ENCODE data around the gene SDHA. TPM values are rescaled to one million over a fixed set of nuclear protein-coding genes. Genes with fewer than 3 reads are reported as not detected.
A peak's percentile ranks its signal among the peaks of the same experiment; 100 is the strongest.

The SDHA gene
- total RNA-seq, 2 donors from 2014 or later = 121 to 130 TPM

DNA sequence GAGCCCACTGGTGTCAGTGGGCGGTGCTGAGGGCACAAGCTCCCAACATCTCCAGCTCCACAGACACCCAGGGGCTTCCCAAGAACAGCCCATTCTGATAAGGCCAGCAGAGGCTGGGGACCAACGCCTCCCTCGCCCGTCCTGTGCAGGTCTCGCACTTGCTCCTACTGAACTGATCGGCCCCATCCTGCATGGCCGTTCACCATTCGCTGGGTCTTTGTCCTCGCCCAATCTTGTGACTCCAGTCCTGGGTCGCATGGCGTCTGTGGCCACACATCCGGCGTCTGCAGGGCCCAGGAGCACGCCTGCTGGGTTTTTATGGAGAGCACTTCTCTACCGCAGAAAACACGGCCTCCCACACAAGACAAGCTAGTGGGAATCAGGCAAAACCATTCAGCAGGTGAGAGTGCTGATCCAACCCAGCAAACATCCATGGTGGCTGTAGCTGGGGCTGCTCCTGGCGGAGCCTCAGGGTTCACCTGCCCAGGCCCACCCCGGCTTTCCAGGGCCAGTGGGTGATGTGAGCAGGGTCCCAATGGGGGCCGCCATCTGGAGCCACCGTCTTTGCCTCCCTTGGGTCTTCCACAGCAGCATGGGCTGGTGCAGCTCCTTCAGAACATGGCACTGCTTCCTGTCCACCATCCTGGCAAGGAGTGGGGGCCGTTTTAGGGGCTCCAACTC lies 19.5 kb upstream of the SDHA start:
- Mint-ChIP-seq H3K4me1 (ENCODE audit: low read depth in 2 of 2) (no peaks in the 10 kb centered on the region), H3K4me3 (no peak overlapping the region), H3K36me3 (no peaks in the 10 kb centered on the region), H3K27ac (no peak overlapping the region), H3K9me3 (no peaks in the 10 kb centered on the region), H3K27me3 (no peaks in the 10 kb centered on the region)
- DNase-seq (ENCODE audit: low spot score) = no peak
- no peak for ATAC-seq

DNA sequence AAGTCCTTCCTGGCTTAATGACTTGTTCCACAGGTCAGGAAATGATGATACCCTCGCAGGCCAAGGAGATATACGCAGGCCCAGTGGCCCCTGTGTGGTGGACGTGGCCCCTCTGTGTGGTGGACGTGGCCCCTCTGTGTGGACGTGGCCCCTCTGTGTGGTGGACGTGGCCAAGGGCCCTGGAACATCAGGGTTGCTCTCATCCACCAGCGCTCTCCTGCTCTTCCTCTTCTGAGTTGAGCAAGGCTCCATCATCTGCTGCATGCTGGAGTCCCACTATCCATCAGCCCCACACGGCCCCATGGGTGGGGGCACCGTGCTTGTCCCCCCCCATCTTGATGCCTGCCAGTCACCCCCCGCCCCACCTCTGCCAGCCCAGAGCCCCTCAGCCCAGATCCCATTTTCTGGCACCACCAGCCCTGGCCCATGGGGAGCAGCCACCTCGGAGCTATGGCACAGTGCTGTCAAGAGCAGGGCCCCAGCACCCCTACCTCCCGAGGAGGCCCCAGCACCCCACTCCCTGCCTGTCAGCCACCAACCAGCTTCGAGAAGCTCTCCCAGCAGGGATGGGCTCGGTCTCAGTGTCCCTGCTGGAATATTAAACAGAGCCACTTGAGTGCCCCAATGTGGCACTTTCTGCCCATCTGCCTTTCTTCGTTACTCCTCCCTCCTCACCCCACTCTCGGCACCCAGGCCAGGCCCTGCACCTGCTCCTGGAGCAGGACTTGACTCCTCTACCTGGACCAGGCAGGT lies 18.7 kb upstream of the SDHA start:
- Mint-ChIP-seq H3K4me3 (no peak overlapping the region), H3K36me3 (no peaks in the 10 kb centered on the region), H3K27ac (no peak overlapping the region), H3K4me1 (ENCODE audit: low read depth in 2 of 2) (peaks cover 0 to under 1% of the 10 kb centered on the region in 2 donors), H3K27me3 (no peaks in the 10 kb centered on the region), H3K9me3 (no peaks in the 10 kb centered on the region)
- ATAC-seq (no peak), DNase-seq (ENCODE audit: low spot score) (no peak)

DNA sequence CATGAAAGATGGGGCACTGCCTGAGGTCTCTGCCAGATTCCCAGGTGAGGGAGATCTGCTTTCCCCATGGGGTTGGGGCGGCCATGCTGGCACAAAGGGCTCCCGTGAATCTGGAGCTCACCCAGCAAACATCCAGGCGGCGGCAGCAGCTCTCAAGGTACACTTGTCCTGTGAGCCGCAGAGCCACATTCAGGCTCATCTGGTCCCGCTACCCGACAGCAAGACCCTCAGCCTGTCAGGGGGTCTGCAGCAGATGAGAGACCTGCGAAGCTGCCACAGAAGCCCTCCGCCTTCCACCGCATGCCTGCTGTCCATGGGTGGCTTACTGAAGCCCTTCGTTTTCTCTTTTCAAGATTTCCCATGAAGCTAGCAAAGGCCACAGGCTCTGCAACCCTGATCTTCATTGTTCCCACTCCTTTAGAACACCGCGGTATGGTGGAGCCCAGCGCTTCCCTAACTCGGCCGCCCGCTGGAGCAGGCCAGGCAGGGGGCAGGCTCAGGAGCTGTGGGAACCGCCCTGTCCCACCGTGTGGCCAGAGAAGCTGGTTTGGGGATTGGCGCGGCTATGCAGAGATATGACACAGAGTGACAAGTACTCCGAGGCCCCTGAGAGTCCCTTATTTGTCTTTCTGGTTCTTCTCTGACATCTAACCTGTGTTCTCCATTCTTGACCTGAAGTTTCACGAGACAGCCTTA lies 18.0 kb upstream of the SDHA start:
- no peak for ATAC-seq
- no peaks in the 10 kb centered on the region for H3K27me3 Mint-ChIP-seq

DNA sequence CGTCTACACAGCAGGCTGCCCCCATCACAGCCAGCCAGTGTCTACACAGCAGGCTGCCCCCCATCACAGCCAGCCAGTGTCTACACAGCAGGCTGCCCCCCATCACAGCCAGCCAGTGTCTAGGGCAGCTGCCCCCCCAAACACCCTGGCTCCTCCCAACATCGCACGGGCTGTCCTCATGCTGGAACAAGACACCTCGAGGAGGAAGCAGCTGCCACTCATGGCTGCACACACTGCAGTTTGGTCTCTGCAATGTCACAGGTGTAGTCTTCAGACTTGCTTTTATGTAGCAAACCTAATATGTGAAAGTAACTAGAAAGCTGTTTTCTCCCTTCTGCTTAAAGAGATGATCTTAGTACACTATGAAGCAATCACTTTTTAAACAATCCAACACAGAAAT lies 17.1 kb upstream of the SDHA start:
- Mint-ChIP-seq H3K4me3 (no peak overlapping the region), H3K27me3 (no peaks in the 10 kb centered on the region), H3K36me3 (peaks cover 6% of the 10 kb centered on the region), H3K9me3 (no peaks in the 10 kb centered on the region), H3K4me1 (ENCODE audit: low read depth in 2 of 2) (peaks cover 0 to 6% of the 10 kb centered on the region in 2 donors), H3K27ac (no peak overlapping the region)
- DNase-seq (ENCODE audit: low spot score) (no peak), ATAC-seq (no peak)

More for the DNA sequence above, 18.0 kb upstream of the SDHA start:
- no peaks in the 10 kb centered on the region for H3K9me3 Mint-ChIP-seq
- DNase-seq (ENCODE audit: low spot score) = no peak
- no peaks in the 10 kb centered on the region for H3K36me3 Mint-ChIP-seq
- H3K27ac Mint-ChIP-seq = no peak overlapping the region
- peaks cover 0 to 2% of the 10 kb centered on the region in 2 donors for H3K4me1 Mint-ChIP-seq (ENCODE audit: low read depth in 2 of 2)
- no peak overlapping the region for H3K4me3 Mint-ChIP-seq

DNA sequence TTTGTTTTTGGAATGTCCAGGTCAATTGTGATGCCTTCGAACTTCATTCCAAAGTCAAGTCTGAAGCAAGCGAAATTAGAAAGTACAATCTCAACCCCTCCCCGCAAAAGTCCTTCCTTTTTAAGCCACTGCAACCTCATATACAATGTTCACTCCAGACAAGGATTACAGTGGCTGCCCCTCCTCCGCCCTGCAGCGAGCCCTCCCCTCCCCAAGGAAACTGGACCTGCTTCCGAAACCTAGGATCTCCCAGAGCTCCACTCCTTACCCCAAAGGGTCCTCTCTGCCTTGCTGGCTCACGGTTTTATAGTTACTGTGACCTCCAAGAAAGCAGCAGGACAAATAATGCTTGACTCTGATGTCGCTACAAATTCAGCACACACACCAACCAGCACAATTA lies 16.4 kb upstream of the SDHA start:
- Mint-ChIP-seq H3K9me3 (no peaks in the 10 kb centered on the region), H3K27ac (no peak overlapping the region), H3K4me3 (no peak overlapping the region), H3K36me3 (peaks cover 7% of the 10 kb centered on the region), H3K4me1 (ENCODE audit: low read depth in 2 of 2) (peaks cover 0 to 6% of the 10 kb centered on the region in 2 donors), H3K27me3 (no peaks in the 10 kb centered on the region)
- ATAC-seq = no peak
- no peak for DNase-seq (ENCODE audit: low spot score)

DNA sequence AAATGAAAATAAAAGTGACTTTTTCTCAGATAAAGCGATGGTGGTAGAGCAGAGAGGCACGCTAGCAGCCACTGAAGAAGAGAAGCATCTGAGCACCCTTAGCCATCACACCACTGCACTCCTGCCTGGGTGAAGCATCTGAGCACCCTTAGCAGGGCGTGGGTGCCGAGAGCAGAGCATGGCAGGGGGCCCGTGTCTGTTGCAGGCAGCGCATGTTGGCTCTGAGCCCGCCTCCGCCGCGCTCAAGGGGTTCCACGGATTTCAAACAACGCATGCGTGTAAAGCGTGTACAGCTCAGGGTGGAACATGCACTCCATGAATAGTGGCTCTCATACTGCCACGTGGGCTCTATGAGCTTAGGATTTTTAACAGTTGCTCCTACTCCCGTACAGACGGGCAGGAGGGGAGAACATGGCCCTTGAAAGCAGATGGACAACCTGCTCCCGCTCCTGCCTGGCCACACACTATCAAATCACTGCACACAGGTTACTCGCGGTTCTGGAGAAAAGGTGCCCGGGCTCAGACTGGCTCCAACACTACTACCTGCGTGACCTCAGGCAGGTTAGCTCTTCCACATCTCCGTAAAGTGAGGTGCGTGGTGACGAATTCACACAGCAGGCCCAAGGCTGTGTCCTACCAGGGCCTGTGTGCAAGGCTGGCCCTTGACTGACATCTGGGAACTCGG lies 14.7 kb upstream of the SDHA start:
- Mint-ChIP-seq H3K27ac (no peak overlapping the region), H3K36me3 (peaks cover 11% of the 10 kb centered on the region), H3K9me3 (no peaks in the 10 kb centered on the region), H3K4me3 (no peak overlapping the region), H3K27me3 (no peaks in the 10 kb centered on the region), H3K4me1 (ENCODE audit: low read depth in 2 of 2) (peaks cover 4 to 9% of the 10 kb centered on the region in 2 donors)
- peak in 1 of 2 donors; percentile 36 for ATAC-seq
- no peak for DNase-seq (ENCODE audit: low spot score)

DNA sequence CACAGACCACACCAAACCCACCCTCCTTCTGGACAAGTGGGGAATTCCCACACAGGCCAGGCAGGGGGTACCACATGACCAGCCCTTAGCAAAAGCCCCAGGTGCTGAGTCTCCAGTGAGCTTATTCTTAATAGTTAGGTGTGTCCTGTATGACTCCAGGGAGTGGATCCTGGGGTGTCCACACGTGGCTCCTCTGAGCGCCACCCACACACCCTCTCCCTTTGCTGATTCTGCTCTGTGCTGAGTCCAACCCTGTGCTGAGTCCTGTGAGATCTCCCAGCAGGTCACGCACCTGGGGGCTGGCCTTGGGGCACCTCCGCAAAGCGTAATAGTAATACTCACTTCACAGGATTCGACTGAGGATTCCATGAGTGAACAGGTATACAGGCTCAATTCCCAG lies 14.1 kb upstream of the SDHA start:
- Mint-ChIP-seq H3K36me3 (peaks cover 11% of the 10 kb centered on the region), H3K27ac (no peak overlapping the region), H3K9me3 (no peaks in the 10 kb centered on the region), H3K4me1 (ENCODE audit: low read depth in 2 of 2) (peaks cover 4 to 13% of the 10 kb centered on the region in 2 donors), H3K27me3 (no peaks in the 10 kb centered on the region), H3K4me3 (no peak overlapping the region)
- ATAC-seq = peak in 1 of 2 donors; percentile 32
- DNase-seq (ENCODE audit: low spot score) = no peak

DNA sequence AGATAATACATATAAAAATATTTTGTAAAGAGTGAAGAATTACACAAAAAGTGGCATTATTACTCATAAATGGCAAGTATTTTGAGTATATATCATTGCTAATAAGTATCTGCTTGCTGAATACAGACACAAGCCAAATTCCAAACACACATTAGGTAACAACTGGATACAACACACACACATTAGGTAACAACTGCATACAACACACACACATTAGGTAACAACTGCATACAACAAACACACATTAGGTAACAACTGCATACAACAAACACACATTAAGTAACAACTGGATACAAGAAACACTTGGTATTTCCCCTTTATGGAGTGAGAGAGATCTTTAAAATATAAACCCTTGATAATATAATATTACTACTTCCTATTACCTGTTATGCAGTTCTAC lies 13.7 kb upstream of the SDHA start:
- DNase-seq (ENCODE audit: low spot score) = no peak
- H3K36me3 Mint-ChIP-seq = peaks cover 11% of the 10 kb centered on the region
- ATAC-seq = no peak
- H3K4me1 Mint-ChIP-seq (ENCODE audit: low read depth in 2 of 2) = peaks cover 6 to 14% of the 10 kb centered on the region in 2 donors
- no peak overlapping the region for H3K4me3 Mint-ChIP-seq
- no peak overlapping the region for H3K27ac Mint-ChIP-seq
- no peaks in the 10 kb centered on the region for H3K27me3 Mint-ChIP-seq
- no peaks in the 10 kb centered on the region for H3K9me3 Mint-ChIP-seq

DNA sequence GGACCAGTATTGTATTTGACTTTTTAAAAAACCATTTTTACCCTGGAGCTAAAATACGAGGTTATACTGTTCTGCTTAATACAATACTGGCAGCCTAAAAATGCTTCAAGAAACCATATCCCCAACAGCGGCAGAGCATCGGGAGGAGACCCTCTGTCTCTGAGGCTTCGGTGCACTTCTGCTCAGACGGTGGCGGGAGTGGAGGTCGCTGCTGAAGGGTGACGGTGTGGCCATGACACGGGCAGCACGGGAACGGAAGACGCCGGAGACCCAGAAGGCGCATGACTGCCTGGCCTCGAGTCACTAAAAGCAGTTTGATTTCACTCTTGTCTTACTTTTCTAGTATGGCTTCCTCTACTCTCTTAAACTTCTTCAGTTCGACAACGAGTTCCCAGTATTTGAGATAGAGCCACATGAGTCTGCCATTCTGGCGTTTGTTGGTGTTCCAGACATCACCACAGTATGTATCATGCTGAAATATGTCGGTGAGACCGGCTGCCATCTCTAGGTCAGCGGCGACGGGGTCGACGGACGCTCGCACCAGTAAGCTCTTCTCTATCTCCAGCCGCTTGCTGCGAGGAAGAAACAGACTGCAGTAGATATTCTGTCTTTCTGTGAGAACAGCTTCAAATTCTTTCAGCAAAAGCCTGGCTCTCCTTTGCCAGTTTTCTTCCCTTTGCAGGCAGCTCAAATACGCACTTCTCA lies 13.0 kb upstream of the SDHA start:
- Mint-ChIP-seq H3K27ac (no peak overlapping the region), H3K4me1 (ENCODE audit: low read depth in 2 of 2) (peaks cover 13 to 20% of the 10 kb centered on the region in 2 donors), H3K36me3 (peaks cover 12% of the 10 kb centered on the region), H3K27me3 (no peaks in the 10 kb centered on the region), H3K9me3 (no peaks in the 10 kb centered on the region), H3K4me3 (no peak overlapping the region)
- ATAC-seq (no peak), DNase-seq (ENCODE audit: low spot score) (no peak)

DNA sequence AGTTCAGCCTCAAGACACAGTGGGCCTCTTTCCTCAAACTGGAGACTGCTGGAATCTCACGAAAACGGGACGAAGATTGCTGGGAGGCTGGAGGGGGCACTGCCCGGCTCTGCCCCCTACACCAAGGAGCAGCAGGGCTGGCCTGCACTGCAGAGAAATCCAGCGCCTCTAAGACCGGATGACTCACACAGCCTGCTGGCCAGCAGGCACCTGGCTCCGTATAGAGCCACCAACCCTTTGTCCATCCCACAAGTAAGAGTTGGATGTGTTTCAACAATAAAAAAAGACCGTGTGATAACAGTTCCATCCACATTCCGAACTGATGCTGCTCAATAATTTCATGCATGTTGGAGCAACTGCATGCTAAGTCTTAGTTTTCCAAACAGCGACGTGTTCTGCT lies 11.7 kb upstream of the SDHA start:
- DNase-seq (ENCODE audit: low spot score) (no peak), ATAC-seq (no peak)
- no peaks in the 10 kb centered on the region for H3K9me3 Mint-ChIP-seq
- peaks cover 17 to 25% of the 10 kb centered on the region in 2 donors for H3K4me1 Mint-ChIP-seq (ENCODE audit: low read depth in 2 of 2)
- H3K4me3 Mint-ChIP-seq = no peak overlapping the region
- peaks cover 15% of the 10 kb centered on the region for H3K36me3 Mint-ChIP-seq
- no peaks in the 10 kb centered on the region for H3K27me3 Mint-ChIP-seq
- no peak overlapping the region for H3K27ac Mint-ChIP-seq

DNA sequence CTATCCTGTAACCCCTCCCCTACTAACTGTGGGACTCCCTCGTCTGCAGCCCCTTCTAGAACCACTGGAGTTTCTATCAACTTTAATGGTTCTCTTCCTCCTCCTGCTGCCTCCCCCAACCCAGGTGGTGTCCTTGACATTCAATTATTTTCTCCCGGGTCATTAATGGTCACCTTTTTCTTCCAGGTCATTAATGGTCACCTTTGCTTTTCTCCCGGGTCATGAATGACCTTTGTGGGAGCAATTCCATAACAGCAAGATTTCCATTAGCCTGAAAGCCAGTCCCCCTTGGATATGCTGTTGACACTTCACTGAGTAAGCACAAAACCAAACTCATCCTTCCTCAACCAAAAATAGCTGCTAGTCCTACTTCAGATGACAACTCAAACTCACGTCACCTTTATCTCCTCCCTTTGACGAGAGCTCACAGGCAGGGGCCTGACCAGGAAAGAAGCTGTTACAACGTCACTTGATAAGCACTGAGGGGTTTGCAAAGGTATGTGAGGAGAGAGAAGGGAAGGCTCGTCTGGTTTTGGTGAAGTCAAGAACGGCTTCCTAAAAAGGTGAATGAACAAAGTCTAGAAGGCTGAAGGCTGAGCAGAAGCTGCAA lies 11.1 kb upstream of the SDHA start:
- Mint-ChIP-seq H3K27ac (peak overlapping the region in 1 of 2 donors; percentile 36), H3K9me3 (no peaks in the 10 kb centered on the region), H3K27me3 (no peaks in the 10 kb centered on the region), H3K4me1 (ENCODE audit: low read depth in 2 of 2) (peaks cover 17 to 25% of the 10 kb centered on the region in 2 donors), H3K36me3 (peaks cover 15% of the 10 kb centered on the region), H3K4me3 (no peak overlapping the region)
- DNase-seq (ENCODE audit: low spot score) (no peak), ATAC-seq (no peak)

DNA sequence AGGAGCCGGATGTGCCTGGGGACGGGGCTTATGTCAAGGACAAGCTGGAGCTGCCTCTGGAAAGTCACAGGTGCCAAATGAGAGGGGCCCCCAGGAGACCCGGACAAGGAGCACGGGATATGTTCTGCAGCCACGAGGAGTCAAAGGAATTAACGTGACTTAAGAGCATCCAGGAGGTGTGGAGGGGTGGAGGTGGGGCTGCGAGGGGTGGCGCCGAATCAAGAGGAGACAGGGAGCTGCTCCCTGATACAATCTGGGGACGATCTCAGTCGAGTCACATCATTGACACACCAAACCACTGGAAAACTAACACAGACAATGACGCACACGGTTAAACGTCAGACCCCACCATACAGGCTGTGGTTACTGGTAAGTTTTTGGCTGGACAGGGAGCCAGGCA lies 10.5 kb upstream of the SDHA start:
- H3K36me3 Mint-ChIP-seq = peaks cover 15% of the 10 kb centered on the region
- DNase-seq (ENCODE audit: low spot score) (no peak), ATAC-seq (no peak)
- peaks cover 17 to 25% of the 10 kb centered on the region in 2 donors for H3K4me1 Mint-ChIP-seq (ENCODE audit: low read depth in 2 of 2)
- no peaks in the 10 kb centered on the region for H3K27me3 Mint-ChIP-seq
- H3K9me3 Mint-ChIP-seq = no peaks in the 10 kb centered on the region
- H3K27ac Mint-ChIP-seq = no peak overlapping the region
- H3K4me3 Mint-ChIP-seq = no peak overlapping the region

Measured in natural killer cell treated with Interleukin-12 subunit alpha and Interleukin-12 subunit beta and Interleukin-15 and Interleukin-18, amount 100 ng/mL, for 72 hours (primary cell).